HG02623 (cell line): ENCODE data around the gene MFSD2B.

Experiments
- ATAC-seq: cut with Tn5 transposase; IDR thresholded peaks from one replicate; pipeline ENCODE4 v1.9.1; 2021; ENCODE audit warnings: moderate library complexity; ENCODE audit not compliant: unreplicated experiment

Gene MFSD2B

DNA sequence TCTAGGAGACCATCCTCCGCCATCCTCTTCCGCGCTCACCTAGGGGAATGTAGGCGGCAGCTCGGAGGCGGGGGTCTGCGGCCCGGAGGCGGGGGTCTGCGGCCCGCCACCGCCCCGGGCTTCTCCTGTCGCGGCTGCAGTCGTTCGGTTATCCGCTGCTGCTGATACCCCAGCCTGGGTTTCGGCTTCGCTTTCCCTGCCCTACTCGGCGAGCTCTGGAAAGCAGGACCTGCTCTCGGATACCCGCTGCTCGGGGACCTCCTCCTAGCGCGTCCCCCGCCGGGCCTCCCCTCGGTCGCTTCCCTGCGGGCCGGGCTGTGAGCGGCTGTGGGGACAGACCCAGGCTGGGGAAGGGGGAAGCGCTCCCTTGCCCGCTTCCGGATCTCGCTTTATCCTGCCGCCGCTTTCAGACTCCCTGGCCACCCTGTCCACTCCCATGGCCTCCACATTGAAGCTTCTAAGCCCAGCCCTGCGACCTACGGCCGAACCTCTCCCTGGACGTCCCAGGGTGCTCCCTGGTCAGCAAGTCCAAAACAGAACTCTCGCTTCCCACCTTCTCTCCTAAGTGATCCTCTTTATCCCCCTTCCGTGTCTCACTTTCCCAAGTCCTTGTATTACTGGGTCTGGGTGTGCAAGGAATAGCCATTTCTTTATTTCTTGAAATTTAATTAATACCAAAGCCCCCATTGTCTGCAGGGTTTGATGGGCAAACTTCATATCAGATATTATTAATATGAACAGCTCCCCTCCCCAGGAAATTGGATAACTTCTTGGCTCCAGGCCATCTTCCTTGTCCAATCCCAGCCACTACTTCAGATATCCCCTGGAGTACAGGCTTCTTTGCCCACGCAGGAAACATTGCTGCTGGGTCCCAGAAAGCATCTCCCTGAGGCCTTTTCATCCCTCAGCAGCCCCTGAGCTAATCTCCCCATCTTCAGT is 40.4 kb downstream of the MFSD2B start:
- no peak for ATAC-seq

- ATAC-seq: no peak
These were observed 41.9 kb downstream of the MFSD2B start for GRCh38 chr2:24051833-24052232.

- no peak for ATAC-seq
These were observed 43.1 kb downstream of the MFSD2B start for GRCh38 chr2:24052951-24053350.

- no peak for ATAC-seq
These were observed 44.6 kb downstream of the MFSD2B start for GRCh38 chr2:24054366-24055010.

DNA sequence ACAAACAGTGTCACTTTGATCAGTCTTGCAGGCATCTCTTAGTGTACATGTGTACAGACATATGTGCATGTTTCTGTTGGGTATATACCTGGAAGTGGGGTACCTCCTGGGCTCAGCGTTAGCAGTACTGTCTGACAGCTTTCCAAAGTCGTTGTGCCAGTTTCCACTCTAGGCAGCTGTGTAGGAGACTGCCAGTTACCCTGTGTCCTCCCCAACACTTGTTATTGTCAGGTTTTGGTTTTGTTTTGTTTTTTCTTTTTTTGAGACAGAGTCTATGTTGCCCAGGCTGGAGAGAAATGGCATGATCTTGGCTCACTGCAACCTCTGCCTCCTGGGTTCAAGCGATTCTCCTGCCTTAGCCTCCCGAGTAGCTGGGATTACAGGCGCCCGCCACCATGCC is 45.9 kb downstream of the MFSD2B start:
- no peak for ATAC-seq

DNA sequence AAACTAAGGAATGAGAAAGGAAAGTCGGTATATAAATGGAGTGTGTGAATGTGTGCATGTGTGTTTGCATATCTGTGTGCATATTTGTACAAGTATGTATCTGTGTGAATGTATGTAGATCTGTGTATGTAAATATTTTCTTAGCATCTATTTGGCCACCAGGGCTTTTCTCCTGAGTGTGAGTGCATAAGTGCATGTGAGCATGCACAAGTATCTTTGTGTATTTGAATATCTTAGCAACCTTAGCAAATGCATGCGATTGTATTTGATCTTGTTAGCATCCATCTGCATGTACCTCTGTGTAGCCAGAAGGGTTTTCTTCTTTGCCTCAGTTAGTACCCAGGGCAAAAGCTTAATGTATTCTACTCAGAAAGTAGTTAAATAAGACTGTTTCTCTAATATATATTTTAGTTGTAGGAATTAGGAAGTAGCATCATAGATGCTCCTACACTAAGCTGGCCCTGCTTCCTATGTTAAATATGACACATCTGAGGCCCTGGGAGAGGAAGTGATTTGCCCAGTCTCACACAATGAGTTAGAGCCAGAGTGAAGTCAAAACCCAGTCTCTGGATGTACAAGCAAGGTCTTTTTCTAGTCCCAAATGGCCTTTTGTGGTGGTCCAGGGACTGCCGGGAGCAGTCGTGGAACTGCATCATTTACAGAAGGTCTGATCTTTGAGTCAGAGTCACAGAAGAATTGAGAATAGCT is 48.8 kb downstream of the MFSD2B start:
- no peak for ATAC-seq

DNA sequence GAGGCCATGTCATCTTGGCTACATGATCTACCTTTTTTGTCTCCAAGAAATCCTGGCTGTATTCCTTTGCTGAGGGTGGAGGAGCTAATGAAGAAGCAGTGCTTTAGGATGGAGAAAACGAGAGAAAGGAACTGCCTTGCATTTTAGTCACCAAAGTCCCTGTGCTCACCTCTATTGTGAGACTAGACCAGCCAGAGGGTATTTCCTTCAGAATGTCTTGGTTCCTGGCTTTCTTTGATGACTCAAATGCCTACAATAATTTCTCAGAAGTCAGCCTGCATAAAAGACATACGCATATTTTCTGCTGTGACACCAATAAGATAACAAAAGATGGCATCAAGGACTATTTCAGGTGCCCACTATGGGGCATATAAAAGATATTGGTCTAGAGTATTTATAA is 55.5 kb downstream of the MFSD2B start:
- ATAC-seq: no peak

DNA sequence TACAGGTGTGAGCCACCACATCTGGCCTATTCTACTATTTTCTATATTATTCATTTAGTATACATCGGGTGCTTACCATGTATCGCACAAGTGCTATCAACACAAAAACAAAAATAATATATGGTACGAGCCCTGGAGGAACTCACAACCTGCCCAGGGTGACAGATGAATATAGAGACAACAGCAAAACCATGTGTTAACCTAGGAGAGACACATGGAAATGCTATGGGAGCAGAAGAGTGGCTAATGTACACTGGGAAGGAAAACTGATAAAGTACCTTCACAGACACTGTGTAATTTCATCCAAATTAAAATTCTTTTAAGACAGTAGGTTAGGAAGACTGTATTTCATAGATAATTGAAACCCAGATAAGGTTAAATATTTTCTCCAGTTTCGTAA is 62.4 kb downstream of the MFSD2B start:
- ATAC-seq: no peak

DNA sequence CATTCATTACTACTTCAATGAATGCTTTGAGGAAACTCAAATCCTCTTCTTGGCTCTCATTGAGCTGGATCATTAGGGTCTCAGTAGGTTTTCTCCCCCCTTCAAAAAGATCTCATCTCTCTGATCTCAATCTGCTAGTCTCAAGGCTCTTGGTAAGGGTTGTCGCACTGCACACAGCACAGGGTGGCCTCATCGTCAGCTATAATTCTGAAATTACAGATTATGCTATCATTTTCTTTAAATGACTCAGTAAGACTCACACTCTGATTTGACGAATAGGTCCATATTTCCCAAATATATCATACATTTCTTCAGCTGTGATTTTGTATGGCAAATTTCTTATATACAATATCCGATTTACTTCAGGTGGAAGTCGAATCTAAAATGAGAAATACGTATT is 63.9 kb downstream of the MFSD2B start:
- no peak for ATAC-seq

- ATAC-seq: no peak
These were observed 65.4 kb downstream of the MFSD2B start for GRCh38 chr2:24075259-24075658.
